ENCODE results near the gene SDR9C7. TPM values are rescaled to one million over a fixed set of nuclear protein-coding genes. Genes with fewer than 3 reads are reported as not detected.
"Not testable (repeated sequence)": the region's sequence is repeated elsewhere in the genome, so short reads cannot be mapped to it uniquely, and the experiment has no call there.

Gene SDR9C7
- total RNA-seq, 2 experiments from 2014 or later, result not detected

- H3K4me3 Mint-ChIP-seq; CTCF ChIA-PET; H3K36me3 Mint-ChIP-seq (ENCODE audit: low read depth); DNase-seq; H3K9me3 Mint-ChIP-seq; H3K27ac Mint-ChIP-seq; POLR2A ChIA-PET; H3K4me1 Mint-ChIP-seq: not testable (repeated sequence)
- H3K27me3 Mint-ChIP-seq, result peaks cover 35% of the 10 kb centered on the region
Measured at GRCh38 chr12:56943374-56943773, 9.2 kb upstream of the SDR9C7 start.

- Mint-ChIP-seq H3K9me3 (no peaks in the 10 kb centered on the region), H3K4me3 (no peak overlapping the region), H3K27ac (no peak overlapping the region), H3K36me3 (ENCODE audit: low read depth) (no peaks in the 10 kb centered on the region), H3K27me3 (peaks cover 32% of the 10 kb centered on the region), H3K4me1 (peaks cover 9% of the 10 kb centered on the region)
- ChIA-PET CTCF (no interaction called here), POLR2A (no interaction called here)
- DNase-seq, result no peak
Measured at GRCh38 chr12:56941299-56942017, 7.2 kb upstream of the SDR9C7 start.

DNA sequence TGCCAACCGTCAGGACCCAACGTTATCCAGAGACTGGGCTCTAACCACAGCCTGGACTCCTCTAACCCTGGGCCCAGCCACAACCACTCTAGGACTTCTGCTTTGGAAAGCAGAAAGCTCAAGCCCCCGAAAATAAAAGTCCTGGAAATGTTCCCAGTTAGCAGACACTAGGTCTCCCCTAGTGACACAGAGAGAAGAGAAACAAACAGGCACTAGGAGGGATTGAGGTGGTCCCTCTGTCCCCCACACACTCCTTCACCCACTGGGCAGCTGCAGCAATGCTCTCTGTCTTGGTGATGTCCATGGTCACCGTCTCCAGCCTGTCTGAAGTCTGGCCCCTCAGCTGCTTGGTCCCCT, 6.7 kb upstream of the SDR9C7 start:
- H3K36me3 Mint-ChIP-seq (ENCODE audit: low read depth); H3K4me1 Mint-ChIP-seq; POLR2A ChIA-PET; DNase-seq; CTCF ChIA-PET; H3K9me3 Mint-ChIP-seq; H3K27ac Mint-ChIP-seq; H3K4me3 Mint-ChIP-seq: not testable (repeated sequence)
- H3K27me3 Mint-ChIP-seq, result peaks cover 30% of the 10 kb centered on the region

DNA sequence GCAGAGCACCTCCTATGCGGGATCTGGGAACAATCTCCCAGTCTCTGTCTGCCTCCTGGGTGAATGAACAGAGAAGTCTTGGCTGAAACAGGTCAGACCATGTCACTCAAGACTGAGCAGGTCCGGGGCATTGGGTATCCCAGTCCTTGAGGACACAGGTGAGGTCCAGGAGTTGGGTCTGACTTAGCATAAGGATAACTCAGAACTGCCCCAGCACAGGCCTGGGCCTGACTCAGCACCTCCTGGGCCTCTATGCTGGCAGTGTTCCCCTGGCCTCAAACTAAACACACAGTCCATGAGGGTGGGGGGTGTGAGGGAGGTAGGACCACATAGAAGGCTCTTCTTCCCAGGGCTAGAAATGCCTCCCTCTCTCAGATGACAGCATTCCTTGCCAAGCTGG, 1.5 kb upstream of the SDR9C7 start:
- ChIA-PET POLR2A (no interaction called here), CTCF (no interaction called here)
- Mint-ChIP-seq H3K9me3 (no peaks in the 10 kb centered on the region), H3K4me3 (no peak overlapping the region), H3K4me1 (no peaks in the 10 kb centered on the region), H3K27me3 (peaks cover 1% of the 10 kb centered on the region), H3K27ac (no peak overlapping the region), H3K36me3 (ENCODE audit: low read depth) (no peaks in the 10 kb centered on the region)
- no peak for DNase-seq

DNA sequence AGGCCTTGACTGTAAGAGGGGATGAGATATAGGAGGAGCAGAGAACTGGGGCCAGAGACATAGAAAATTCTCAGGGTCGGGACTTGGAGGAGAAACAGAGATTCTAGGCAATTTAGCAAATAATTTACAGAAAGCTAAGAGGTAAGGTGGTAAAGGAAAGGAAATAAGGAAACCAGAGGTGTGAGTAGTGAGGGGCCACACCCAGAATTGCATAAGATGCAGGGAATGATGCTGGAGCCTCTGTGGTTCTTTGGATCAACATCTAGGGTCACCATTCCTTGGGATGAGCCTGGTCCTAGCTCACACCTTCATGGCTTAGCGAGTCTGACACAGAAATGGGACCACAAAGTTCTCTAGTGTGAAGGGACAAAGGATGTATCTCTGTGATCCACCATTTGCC, 949 bp upstream of the SDR9C7 start:
- POLR2A ChIA-PET, result no interaction called here
- H3K4me3 Mint-ChIP-seq, result no peak overlapping the region

DNA sequence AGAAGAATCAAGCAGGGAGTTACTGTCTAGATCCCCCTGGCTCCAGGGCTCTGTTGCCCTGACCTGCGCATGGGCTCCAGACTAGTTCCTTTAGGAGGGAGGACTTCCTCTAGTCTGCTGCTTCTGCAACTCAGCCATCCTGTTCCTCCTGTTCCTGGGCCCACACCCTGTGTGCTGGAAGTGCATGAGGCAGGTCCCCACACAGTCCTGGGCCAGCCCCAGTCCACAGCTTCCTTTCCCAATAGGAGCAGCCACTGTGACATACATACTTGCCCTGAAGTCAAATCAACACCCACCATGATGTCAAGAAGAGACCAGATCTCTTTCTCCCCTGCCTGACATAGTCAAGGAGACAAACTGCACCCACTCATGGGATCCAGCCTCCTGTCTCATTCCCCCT, 1.3 kb downstream of the SDR9C7 start:
- Mint-ChIP-seq H3K9me3 (no peaks in the 10 kb centered on the region), H3K36me3 (ENCODE audit: low read depth) (no peaks in the 10 kb centered on the region), H3K4me3 (no peak overlapping the region), H3K27ac (no peak overlapping the region), H3K27me3 (peaks cover 4% of the 10 kb centered on the region), H3K4me1 (no peaks in the 10 kb centered on the region)
- ChIA-PET POLR2A (no interaction called here), CTCF (no interaction called here)
- DNase-seq, result no peak

More for the DNA sequence above, 949 bp upstream of the SDR9C7 start:
- Mint-ChIP-seq H3K27me3 (peaks cover 1% of the 10 kb centered on the region), H3K27ac (no peak overlapping the region), H3K36me3 (ENCODE audit: low read depth) (no peaks in the 10 kb centered on the region), H3K9me3 (no peaks in the 10 kb centered on the region), H3K4me1 (no peaks in the 10 kb centered on the region)
- no peak for DNase-seq
- CTCF ChIA-PET, result no interaction called here

GRCh38 chr12:56932146-56932545, 2.1 kb downstream of the SDR9C7 start:
- Mint-ChIP-seq H3K4me1 (no peaks in the 10 kb centered on the region), H3K9me3 (no peaks in the 10 kb centered on the region), H3K36me3 (ENCODE audit: low read depth) (no peaks in the 10 kb centered on the region), H3K27me3 (peaks cover 8% of the 10 kb centered on the region), H3K4me3 (no peak overlapping the region), H3K27ac (no peak overlapping the region)
- ChIA-PET CTCF (no interaction called here), POLR2A (no interaction called here)
- DNase-seq, result no peak

GRCh38 chr12:56931474-56931978, 2.7 kb downstream of the SDR9C7 start:
- ChIA-PET POLR2A (no interaction called here), CTCF (no interaction called here)
- Mint-ChIP-seq H3K4me1 (no peaks in the 10 kb centered on the region), H3K27ac (no peak overlapping the region), H3K36me3 (ENCODE audit: low read depth) (no peaks in the 10 kb centered on the region), H3K4me3 (no peak overlapping the region), H3K27me3 (peaks cover 10% of the 10 kb centered on the region), H3K9me3 (no peaks in the 10 kb centered on the region)
- DNase-seq, result no peak

GRCh38 chr12:56930241-56930640, 4.0 kb downstream of the SDR9C7 start:
- no peak for DNase-seq
- H3K4me1 Mint-ChIP-seq, result no peaks in the 10 kb centered on the region
- no peak overlapping the region for H3K4me3 Mint-ChIP-seq
- H3K27me3 Mint-ChIP-seq, result peaks cover 13% of the 10 kb centered on the region
- CTCF ChIA-PET, result no interaction called here
- H3K9me3 Mint-ChIP-seq, result no peaks in the 10 kb centered on the region
- POLR2A ChIA-PET, result no interaction called here
- H3K36me3 Mint-ChIP-seq (ENCODE audit: low read depth), result no peaks in the 10 kb centered on the region
- no peak overlapping the region for H3K27ac Mint-ChIP-seq

- ChIA-PET POLR2A (no interaction called here), CTCF (no interaction called here)
- Mint-ChIP-seq H3K27me3 (peaks cover 13% of the 10 kb centered on the region), H3K4me1 (no peaks in the 10 kb centered on the region), H3K9me3 (no peaks in the 10 kb centered on the region), H3K27ac (no peak overlapping the region), H3K4me3 (no peak overlapping the region), H3K36me3 (ENCODE audit: low read depth) (no peaks in the 10 kb centered on the region)
- DNase-seq, result no peak
Measured at GRCh38 chr12:56929780-56930179, 4.4 kb downstream of the SDR9C7 start.

GRCh38 chr12:56928262-56928661, 5.9 kb downstream of the SDR9C7 start:
- CTCF ChIA-PET, result no interaction called here
- Mint-ChIP-seq H3K27me3 (peaks cover 13% of the 10 kb centered on the region), H3K4me3 (no peak overlapping the region), H3K4me1 (no peaks in the 10 kb centered on the region), H3K27ac (no peak overlapping the region), H3K9me3 (no peaks in the 10 kb centered on the region), H3K36me3 (ENCODE audit: low read depth) (no peaks in the 10 kb centered on the region)
- DNase-seq, result no peak
- POLR2A ChIA-PET, result interaction anchor here (0.9 kb wide), 1 partner anchor 8 kb away, joined by 3 read pairs; no protein-coding TSS in a partner anchor

DNA sequence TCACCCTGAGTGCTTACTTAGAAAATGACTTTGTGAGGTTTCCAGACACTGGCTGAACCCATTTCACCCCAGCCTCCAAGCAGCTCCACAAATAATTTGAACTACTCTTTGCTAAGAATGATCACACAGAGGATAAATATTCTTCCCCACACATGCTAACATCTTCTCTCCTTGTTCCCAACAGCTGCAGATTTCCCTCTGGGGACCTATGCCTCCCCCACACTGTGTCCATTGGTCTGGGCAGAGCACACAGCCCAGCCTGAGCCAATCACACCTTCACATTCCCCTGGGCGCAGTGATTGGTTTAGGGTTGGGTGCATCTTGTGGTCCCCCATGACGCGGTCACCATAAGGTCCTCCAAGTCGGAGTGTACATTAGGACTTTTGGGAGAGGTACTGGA, 6.9 kb downstream of the SDR9C7 start:
- no peaks in the 10 kb centered on the region for H3K4me1 Mint-ChIP-seq
- H3K4me3 Mint-ChIP-seq, result no peak overlapping the region
- POLR2A ChIA-PET, result interaction anchor here (0.9 kb wide), 1 partner anchor 9 kb away, joined by 3 read pairs; no protein-coding TSS in a partner anchor
- no peaks in the 10 kb centered on the region for H3K36me3 Mint-ChIP-seq (ENCODE audit: low read depth)
- H3K27ac Mint-ChIP-seq, result no peak overlapping the region
- DNase-seq, result no peak
- CTCF ChIA-PET, result no interaction called here
- H3K9me3 Mint-ChIP-seq, result no peaks in the 10 kb centered on the region
- H3K27me3 Mint-ChIP-seq, result peaks cover 15% of the 10 kb centered on the region

GRCh38 chr12:56922031-56922430, 12.2 kb downstream of the SDR9C7 start:
- no peak for DNase-seq
- ChIA-PET POLR2A (no interaction called here), CTCF (no interaction called here)
- Mint-ChIP-seq H3K27me3 (peaks cover 15% of the 10 kb centered on the region), H3K36me3 (ENCODE audit: low read depth) (no peaks in the 10 kb centered on the region), H3K4me3 (no peak overlapping the region), H3K9me3 (peaks cover 8% of the 10 kb centered on the region), H3K27ac (no peak overlapping the region), H3K4me1 (no peaks in the 10 kb centered on the region)

GRCh38 chr12:56921346-56921745, 12.9 kb downstream of the SDR9C7 start:
- H3K9me3 Mint-ChIP-seq, result peaks cover 8% of the 10 kb centered on the region
- POLR2A ChIA-PET, result no interaction called here

More at GRCh38 chr12:56921346-56921745, 12.9 kb downstream of the SDR9C7 start:
- CTCF ChIA-PET, result no interaction called here
- H3K27me3 Mint-ChIP-seq, result peaks cover 15% of the 10 kb centered on the region
- H3K27ac Mint-ChIP-seq, result no peak overlapping the region
- no peak for DNase-seq
- no peaks in the 10 kb centered on the region for H3K4me1 Mint-ChIP-seq
- no peaks in the 10 kb centered on the region for H3K36me3 Mint-ChIP-seq (ENCODE audit: low read depth)
- H3K4me3 Mint-ChIP-seq, result no peak overlapping the region

Measured in activated CD4-positive, alpha-beta memory T cell treated with anti-CD3 and anti-CD28 coated beads, Interleukin-2, amount 10 ng/mL, durations not matched to agents 7 days and 5 days (primary cell).